Lung microvascular endothelial cell (primary cell): ENCODE results near the gene RNF168. TPM values are rescaled to one million over a fixed set of nuclear protein-coding genes. Genes with fewer than 3 reads are reported as not detected.
"Not testable (repeated sequence)": the region's sequence is repeated elsewhere in the genome, so short reads cannot be mapped to it uniquely, and the experiment has no call there.

Source experiments
- DNase-seq, 2 donors: peaks; one replicate each; pipeline versions ENCODE4 v3.0.0 to v3.0.0-alpha.2; 2010; ENCODE audit warnings: low read depth in 2 of 2
- total RNA-seq: library from RNA; depleted of rRNA; stranded (reverse); fragments of >200 nt; gene quantifications from 2 replicates; pipeline ENCODE4 v1.2.1, GENCODE V29; 2014

The RNF168 gene
- 14.8 and 18.5 TPM in 2 replicates for total RNA-seq

DNA sequence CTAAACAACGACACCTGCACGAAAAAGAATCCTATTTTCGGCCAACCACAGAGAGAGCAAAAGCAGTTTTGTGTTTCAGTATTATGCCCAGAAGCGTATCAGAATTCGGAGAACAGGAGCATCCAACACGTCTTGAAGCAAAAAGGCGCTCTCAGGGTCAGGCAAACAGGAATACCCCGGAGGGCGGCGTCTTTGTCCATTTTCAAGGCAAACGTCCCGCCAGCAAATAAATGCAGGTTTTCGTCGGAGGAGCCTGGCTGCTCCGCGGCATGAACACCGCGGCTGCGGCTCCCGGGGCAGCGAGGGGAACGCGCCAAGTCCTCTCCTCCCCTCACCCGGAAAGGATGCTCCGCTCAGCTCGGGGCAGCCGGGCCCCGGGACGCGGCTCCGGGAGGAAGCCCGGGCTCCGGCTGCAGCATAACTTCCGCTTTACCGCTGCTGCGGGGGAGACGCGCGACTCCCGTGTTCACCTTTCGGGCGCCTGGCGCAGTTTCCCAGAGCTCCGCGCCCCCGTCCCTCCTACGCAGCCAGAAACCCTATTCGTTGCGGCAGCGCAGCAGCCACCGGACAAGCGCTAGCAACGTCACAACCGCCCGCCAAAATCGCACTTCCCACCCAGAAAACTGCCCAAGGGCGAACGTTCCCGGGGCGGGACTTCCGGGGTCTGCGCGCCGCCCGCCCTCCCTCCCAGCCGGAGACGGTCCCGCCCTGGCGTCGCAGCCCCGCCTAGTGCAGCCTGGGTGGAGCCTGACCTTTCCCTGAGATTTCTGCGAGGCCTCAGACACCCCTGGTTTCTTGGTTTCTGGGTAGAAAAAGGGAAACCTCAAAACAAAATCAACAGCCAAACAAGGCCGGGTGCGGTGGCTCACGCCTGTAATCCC lies at the start of gene RNF168:
Gene RNF168 (minus strand): TSS at position 573 of the 881 bp plus-strand sequence. CDS start 595 bp downstream, outside the sequence.
- peak; percentile 91 to 94 for DNase-seq

GRCh38 chr3:196552253-196552652 lies 48.7 kb upstream of the RNF168 start:
- no peak for DNase-seq

GRCh38 chr3:196550172-196550571 lies 46.6 kb upstream of the RNF168 start:
- not testable (repeated sequence) for DNase-seq

GRCh38 chr3:196549312-196549711 lies 45.7 kb upstream of the RNF168 start:
- DNase-seq: not testable (repeated sequence)

DNA sequence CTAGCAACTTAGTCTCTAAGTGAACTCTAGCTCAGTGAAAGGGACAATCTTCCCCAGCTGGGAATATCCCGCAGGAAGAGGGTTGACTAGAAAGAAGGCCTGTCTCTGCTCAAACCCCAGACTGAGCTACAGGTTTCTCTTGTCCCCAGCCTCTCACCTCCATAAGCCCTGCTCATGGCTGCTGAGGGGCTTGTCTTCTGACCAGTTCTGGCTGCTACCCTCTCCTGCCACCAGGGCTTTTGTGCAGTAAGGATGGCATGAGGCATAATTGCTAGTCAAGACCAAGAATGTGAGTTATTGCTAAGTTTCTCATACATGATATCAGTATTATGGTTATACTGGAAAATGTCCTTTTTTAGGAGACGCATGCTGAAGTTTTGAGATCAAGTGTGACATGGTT lies 43.5 kb upstream of the RNF168 start:
- no peak for DNase-seq

- no peak for DNase-seq
Measured at GRCh38 chr3:196546537-196546936, 43.0 kb upstream of the RNF168 start.

GRCh38 chr3:196544491-196544992 lies 41.0 kb upstream of the RNF168 start:
- no peak for DNase-seq

GRCh38 chr3:196541684-196542445 lies 38.3 kb upstream of the RNF168 start:
- DNase-seq: no peak

DNA sequence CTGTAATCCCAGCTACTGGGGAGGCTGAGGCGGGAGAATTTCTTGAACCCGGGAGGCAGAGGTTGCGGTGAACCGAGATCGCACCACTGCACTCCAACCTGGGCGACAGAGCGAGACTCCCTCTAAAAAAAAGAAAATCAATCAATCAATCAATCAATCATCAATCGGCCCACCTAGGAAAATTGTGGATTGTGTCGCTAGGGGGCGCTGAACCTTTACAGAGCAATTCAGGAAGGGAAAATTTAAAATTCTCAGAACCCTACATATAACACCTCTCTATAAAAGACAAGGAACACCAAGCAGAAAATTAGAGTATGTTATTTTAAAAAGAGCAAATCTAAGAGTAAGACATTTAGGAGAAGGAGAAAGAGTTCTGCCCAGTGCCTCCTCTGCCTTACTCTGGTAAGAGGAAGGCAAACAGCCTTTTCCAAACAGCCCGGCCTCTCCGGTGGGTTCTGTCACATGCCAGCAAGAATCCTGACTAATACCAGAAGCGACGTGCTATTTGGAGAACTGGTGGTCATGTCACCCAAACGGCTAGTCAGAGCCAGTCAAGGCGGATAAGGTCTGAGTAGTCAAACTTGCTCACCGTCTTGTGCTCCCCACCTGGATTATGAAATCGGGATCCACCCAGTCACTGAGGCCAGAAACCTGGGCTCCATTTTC lies 33.9 kb upstream of the RNF168 start:
- DNase-seq: peak; percentile 19 to 43

GRCh38 chr3:196533260-196533681 lies 29.7 kb upstream of the RNF168 start:
- no peak for DNase-seq

- DNase-seq: no peak
Measured at GRCh38 chr3:196531418-196531817, 27.9 kb upstream of the RNF168 start.

DNA sequence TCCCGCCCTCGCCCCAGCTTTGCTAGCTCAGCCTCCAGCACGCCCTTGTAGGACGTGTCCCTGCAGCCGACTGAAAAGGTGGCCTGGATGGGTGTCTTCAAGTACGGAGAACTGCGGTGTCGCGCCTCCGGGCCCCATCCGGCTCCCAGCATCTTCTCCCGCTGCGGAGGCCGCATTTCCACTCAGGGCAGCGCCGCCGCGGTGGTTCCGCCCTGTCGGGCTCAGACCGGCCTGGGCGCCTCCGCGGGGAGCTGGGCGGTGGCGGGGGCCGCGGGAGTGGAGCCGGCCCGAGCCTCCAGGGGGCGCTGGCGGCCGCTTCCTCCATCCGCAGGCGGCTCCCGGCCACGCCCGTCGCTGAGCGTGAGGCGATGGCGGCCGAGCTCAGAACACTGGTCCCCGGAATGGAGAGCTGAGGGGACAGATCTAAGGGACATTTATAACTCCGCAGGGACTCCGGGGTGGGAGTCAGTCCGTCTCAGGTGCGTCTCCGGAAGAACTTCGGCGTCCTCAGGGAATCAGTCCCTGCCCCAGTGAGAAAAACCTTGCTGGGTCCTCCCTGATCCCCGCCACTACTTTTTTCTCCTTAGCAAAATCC lies 25.2 kb upstream of the RNF168 start:
- DNase-seq: peak; percentile 62 to 77

DNA sequence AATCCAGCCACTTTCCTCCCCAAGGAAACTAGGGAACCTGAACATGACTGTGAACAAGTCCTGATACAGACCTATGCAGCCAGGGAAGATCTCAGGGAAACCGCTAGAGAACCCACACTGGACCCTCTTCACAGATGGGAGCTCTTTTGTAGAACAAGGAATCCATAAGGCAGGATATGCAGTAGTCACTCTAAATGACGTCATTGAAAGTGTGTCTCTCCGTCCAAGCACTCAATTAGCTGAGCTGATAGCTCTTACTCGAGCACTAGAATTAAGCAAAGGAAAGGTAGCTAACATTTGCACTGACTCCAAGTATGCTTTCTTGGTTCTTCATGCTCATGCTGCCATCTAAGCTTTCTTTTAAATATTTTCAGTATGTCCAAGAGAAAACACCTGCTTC lies 21.6 kb upstream of the RNF168 start:
- DNase-seq: no peak

DNA sequence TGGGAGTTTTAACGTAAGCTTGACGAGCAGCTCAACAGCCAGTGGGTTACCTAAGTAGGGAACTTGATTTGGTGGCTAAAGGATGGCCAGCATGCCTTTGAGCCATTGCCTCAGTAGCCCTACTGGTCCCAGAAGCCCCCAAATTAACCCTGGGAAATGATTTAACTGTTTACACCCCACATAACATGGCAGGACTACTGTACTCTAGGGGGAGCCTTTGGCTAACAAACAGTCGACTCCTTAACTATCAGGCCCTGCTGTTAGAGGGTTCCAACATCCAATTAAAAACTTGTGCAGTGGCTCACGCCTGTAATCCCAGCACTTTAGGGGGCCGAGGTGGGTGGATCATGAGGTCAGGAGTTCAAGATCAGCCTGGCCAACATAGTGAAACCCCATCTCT lies 21.0 kb upstream of the RNF168 start:
- peak; percentile 58 to 75 for DNase-seq

DNA sequence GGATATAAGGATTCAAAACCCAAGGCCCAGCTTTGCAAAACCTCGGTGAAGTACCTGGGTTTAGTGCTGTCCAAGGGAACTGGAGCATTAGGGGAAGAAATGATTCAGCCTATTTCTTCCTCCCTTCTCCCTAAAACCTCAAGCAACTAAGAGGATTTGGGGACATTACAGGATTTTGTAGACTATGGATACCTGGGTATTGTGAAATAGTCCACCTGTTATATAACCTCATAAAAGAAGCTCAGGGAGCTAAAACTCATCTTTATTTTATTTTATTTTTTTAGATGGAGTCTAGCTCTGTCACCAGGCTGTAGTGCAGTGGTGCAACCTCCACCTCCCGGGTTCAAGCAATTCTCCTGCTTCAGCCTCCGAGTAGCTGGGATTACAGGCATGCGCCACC lies 20.3 kb upstream of the RNF168 start:
- no peak for DNase-seq

DNA sequence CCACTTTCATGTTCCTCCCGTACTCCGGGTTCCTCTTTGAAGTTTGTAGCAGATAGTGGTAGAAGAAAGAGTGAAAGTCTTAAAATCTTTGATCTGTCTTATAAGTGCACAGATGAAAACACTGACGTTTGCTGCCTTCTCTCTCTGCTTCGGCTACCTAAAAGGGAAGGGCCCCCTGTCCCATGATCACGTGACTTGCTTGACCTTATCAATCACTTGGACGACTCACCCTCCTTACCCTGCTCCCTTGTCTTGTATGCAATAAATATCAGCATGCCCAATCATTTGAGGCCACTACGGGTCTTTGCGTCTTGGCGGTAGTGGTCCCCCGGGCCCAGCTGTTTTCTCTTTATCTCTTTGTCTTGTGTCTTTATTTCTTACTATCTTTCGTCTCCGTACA lies 17.7 kb upstream of the RNF168 start:
- not testable (repeated sequence) for DNase-seq

- DNase-seq: no peak
Measured at GRCh38 chr3:196519718-196520082, 16.1 kb upstream of the RNF168 start.

- DNase-seq: peak; percentile 83 to 85
Measured at GRCh38 chr3:196518966-196519717, 15.6 kb upstream of the RNF168 start.

DNA sequence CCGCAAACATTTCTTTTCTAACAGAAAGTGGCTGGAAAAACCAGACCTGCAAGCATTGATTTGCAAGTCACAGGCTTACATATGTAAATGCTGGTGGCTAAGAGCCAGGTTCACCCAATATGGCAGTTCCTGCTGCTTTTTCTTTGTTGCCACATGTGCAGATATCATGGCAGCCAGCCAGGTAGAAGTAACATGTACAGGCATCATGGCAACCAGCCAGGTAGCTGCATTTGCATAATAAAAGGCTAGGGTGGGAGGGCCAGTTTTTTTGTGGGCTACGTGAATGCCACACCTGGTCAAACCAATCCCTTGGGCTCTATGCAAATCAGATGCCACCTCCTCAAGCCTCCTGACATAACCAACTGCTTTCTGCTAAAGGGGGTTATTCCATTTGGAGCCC lies 14.4 kb upstream of the RNF168 start:
- no peak for DNase-seq

DNA sequence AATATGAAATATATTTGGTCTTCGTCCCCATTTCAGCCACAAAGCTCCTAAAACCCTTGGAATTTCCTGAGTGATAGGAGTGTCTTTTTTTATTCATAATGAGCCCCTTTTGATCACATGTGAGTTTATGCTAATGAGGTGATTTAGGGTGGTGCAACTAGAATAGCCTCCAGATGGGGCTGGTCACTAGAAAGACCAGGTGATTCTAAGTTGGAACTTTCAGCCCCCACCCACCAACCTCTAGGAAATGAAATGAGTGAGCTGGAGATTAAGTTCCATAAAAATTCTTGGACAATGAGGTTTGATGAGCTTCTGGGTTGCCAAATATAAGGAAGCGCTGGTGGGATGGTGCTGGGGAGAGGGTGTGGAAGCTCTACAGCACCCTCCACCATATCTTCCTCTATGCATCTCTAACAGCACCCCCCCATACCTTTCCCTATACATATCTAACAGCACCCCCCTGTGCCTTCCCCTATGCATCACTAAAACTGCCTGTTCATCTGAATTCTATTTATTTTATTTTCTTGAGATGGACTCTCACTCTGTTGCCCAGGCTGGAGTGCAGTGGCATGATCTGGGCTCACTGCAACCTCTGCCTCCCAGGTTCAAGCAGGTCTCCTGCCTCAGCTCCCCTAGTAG lies 13.7 kb upstream of the RNF168 start:
- no peak for DNase-seq
